ENCODE data around the gene CPE. TPM values are rescaled to one million over a fixed set of nuclear protein-coding genes. Genes with fewer than 3 reads are reported as not detected.

CPE gene
- total RNA-seq, 3 donors from 2014 or later: 106 to 129 (median 114) TPM

- no peaks in the 10 kb centered on the region for H3K36me3 ChIP-seq
- H3K27ac ChIP-seq: peak overlapping the region in 1 of 2 donors; percentile 59
- TF ChIP-seq POLR2AphosphoS5 (IDR thresholded peaks at IDR 0.05): no peak
- no peak for TF ChIP-seq POLR2A (IDR thresholded peaks at IDR 0.05)
- TF ChIP-seq CTCF (IDR thresholded peaks at IDR 0.05): no peak
- H3K4me1 ChIP-seq: peaks cover 0 to 5% of the 10 kb centered on the region in 2 donors
- no peak overlapping the region for H3K4me3 ChIP-seq
- DNase-seq (ENCODE audit: low spot score in 2 of 2): no peak
- intact Hi-C loops (cut with DNase I; ENCODE audit: low total_unique reads): no loop called here
- no peaks in the 10 kb centered on the region for H3K9me3 ChIP-seq
- H3K27me3 ChIP-seq: no peaks in the 10 kb centered on the region
Measured at GRCh38 chr4:165458471-165458870, 79.7 kb downstream of the CPE start.

- Histone ChIP-seq H3K36me3 (no peaks in the 10 kb centered on the region), H3K27me3 (no peaks in the 10 kb centered on the region), H3K27ac (peak overlapping the region; percentile 12 to 20), H3K9me3 (no peaks in the 10 kb centered on the region), H3K4me1 (peaks cover 0 to 5% of the 10 kb centered on the region in 2 donors), H3K4me3 (peak overlapping the region in 2 of 3 donors; percentile 21 to 26)
- DNase-seq (ENCODE audit: low spot score in 2 of 2): peak in 1 of 2 donors; percentile 77
- TF ChIP-seq CTCF (IDR thresholded peaks at IDR 0.05) (no peak), POLR2AphosphoS5 (IDR thresholded peaks at IDR 0.05) (no peak), POLR2A (IDR thresholded peaks at IDR 0.05) (no peak)
- intact Hi-C loops (cut with DNase I; ENCODE audit: low total_unique reads): loop anchor here (5.0 kb wide), 1 partner anchor 329 kb away; no protein-coding TSS in a partner anchor
Measured at GRCh38 chr4:165461159-165461821, 82.5 kb downstream of the CPE start.

- H3K27me3 ChIP-seq: no peaks in the 10 kb centered on the region
- peak overlapping the region in 1 of 2 donors; percentile 20 for H3K27ac ChIP-seq
- peaks cover 0 to 5% of the 10 kb centered on the region in 2 donors for H3K4me1 ChIP-seq
- no peaks in the 10 kb centered on the region for H3K9me3 ChIP-seq
- no peak for DNase-seq (ENCODE audit: low spot score in 2 of 2)
- TF ChIP-seq CTCF (IDR thresholded peaks at IDR 0.05) (no peak), POLR2AphosphoS5 (IDR thresholded peaks at IDR 0.05) (no peak), POLR2A (IDR thresholded peaks at IDR 0.05) (no peak)
- intact Hi-C loops (cut with DNase I; ENCODE audit: low total_unique reads): loop anchor here (5.0 kb wide), 1 partner anchor 330 kb away; no protein-coding TSS in a partner anchor
- H3K36me3 ChIP-seq: no peaks in the 10 kb centered on the region
- no peak overlapping the region for H3K4me3 ChIP-seq
Measured at GRCh38 chr4:165462009-165462408, 83.2 kb downstream of the CPE start.

GRCh38 chr4:165464376-165464775 is 85.6 kb downstream of the CPE start:
- Histone ChIP-seq H3K9me3 (no peaks in the 10 kb centered on the region), H3K36me3 (no peaks in the 10 kb centered on the region), H3K4me3 (no peak overlapping the region), H3K4me1 (no peaks in the 10 kb centered on the region), H3K27ac (no peak overlapping the region), H3K27me3 (no peaks in the 10 kb centered on the region)
- intact Hi-C loops (cut with DNase I; ENCODE audit: low total_unique reads): loop anchor here (5.0 kb wide), 1 partner anchor 332 kb away; no protein-coding TSS in a partner anchor
- TF ChIP-seq POLR2A (IDR thresholded peaks at IDR 0.05) (no peak), CTCF (IDR thresholded peaks at IDR 0.05) (no peak), POLR2AphosphoS5 (IDR thresholded peaks at IDR 0.05) (no peak)
- DNase-seq (ENCODE audit: low spot score in 2 of 2): no peak

GRCh38 chr4:165464813-165465381 is 86.1 kb downstream of the CPE start:
- Histone ChIP-seq H3K27me3 (no peaks in the 10 kb centered on the region), H3K9me3 (no peaks in the 10 kb centered on the region), H3K36me3 (no peaks in the 10 kb centered on the region), H3K4me1 (no peaks in the 10 kb centered on the region), H3K4me3 (no peak overlapping the region), H3K27ac (no peak overlapping the region)
- no peak for TF ChIP-seq POLR2A (IDR thresholded peaks at IDR 0.05)
- TF ChIP-seq CTCF (IDR thresholded peaks at IDR 0.05): peak; percentile 58 to 82 (median 81)
- intact Hi-C loops (cut with DNase I; ENCODE audit: low total_unique reads): loop anchor here (5.0 kb wide), 1 partner anchor 333 kb away; no protein-coding TSS in a partner anchor
- no peak for DNase-seq (ENCODE audit: low spot score in 2 of 2)
